Caco-2 (cell line): Measurements from ENCODE around the gene SMIM33. TPM values are rescaled to one million over a fixed set of nuclear protein-coding genes. Genes with fewer than 3 reads are reported as not detected.

ENCODE experiments used
- BruUV-seq: library from RNA; stranded (reverse); fragments of 400-500 nt; replicated peaks from 2 replicates; lab custom pipeline; 2021; lab: Mats Ljungman, UMichigan
- CTCF ChIA-PET: fragments of 300-600 bp; sonication (Branson Sonifier 250); formaldehyde crosslinking; loops from one replicate; lab custom pipeline; 2022; ENCODE audit warnings: antibody characterized with exemption; lab: Charles Lee
- POLR2A ChIA-PET: fragments of 300-600 bp; sonication (Branson Sonifier 250); formaldehyde crosslinking; loops from one replicate; lab custom pipeline; 2022; ENCODE audit warnings: antibody characterized with exemption; lab: Charles Lee
- DNase-seq, 2 experiments: peaks; one replicate each; pipeline versions ENCODE4 v3.0.0 to v3.0.0-alpha.2; 2020 to 2022
- H3K27me3 ChIP-seq: replicated peaks from 2 replicates; pipeline ENCODE4 v1.6.0; 2011; ENCODE audit warnings: low read length; ENCODE audit not compliant: control insufficient read depth, insufficient read depth
- H3K36me3 ChIP-seq: 2 replicates; pipeline ENCODE4 v1.5.1; 2011; ENCODE audit warnings: low read length; ENCODE audit not compliant: control insufficient read depth, insufficient read depth
- H3K4me1 ChIP-seq: fragments of 250-450 bp; sonication (Bioruptor Pico); 2 replicates; pipeline ENCODE4 v1.5.1; 2020; ENCODE audit warnings: mild to moderate bottlenecking
- H3K4me3 ChIP-seq: 2 replicates; pipeline ENCODE4 v1.5.1; 2011; ENCODE audit warnings: low read depth, mild to moderate bottlenecking, control low read depth, low read length
- H3K9me3 ChIP-seq: fragments of 250-450 bp; sonication (Bioruptor Pico); 2 replicates; pipeline ENCODE4 v1.5.1; 2020; ENCODE audit warnings: mild to moderate bottlenecking, moderate library complexity
- H3K27ac Mint-ChIP-seq: one replicate; pipeline ENCODE4 v1.8.0; 2022; ENCODE audit warnings: mixed read lengths; ENCODE audit not compliant: unreplicated experiment
- H3K27me3 Mint-ChIP-seq: one replicate; pipeline ENCODE4 v1.8.0; 2022; ENCODE audit warnings: mixed read lengths; ENCODE audit not compliant: insufficient read depth, unreplicated experiment
- H3K36me3 Mint-ChIP-seq: one replicate; pipeline ENCODE4 v1.8.0; 2022; ENCODE audit warnings: mild to moderate bottlenecking, mixed read lengths; ENCODE audit not compliant: insufficient read depth, unreplicated experiment
- H3K4me1 Mint-ChIP-seq: one replicate; pipeline ENCODE4 v1.8.0; 2022; ENCODE audit warnings: low read depth, mixed read lengths; ENCODE audit not compliant: unreplicated experiment
- H3K4me3 Mint-ChIP-seq: one replicate; pipeline ENCODE4 v1.8.0; 2022; ENCODE audit warnings: mild to moderate bottlenecking, moderate library complexity, mixed read lengths; ENCODE audit not compliant: unreplicated experiment
- H3K9me3 Mint-ChIP-seq: one replicate; pipeline ENCODE4 v1.8.0; 2022; ENCODE audit warnings: mixed read lengths; ENCODE audit not compliant: unreplicated experiment
- CTCF ChIP-seq, 2 experiments: fragments of 200-600 bp in 1 of 2; IDR thresholded peaks; 1 replicate in 1 of 2; 2 replicates in 1 of 2; pipeline versions ENCODE4 v1.5.1 to v1.8.0; 2011 to 2022; ENCODE audit warnings: antibody characterized with exemption in 1 of 2, control low read depth in 1 of 2, inconsistent platforms in 1 of 2, low read depth in 1 of 2, low read length in 1 of 2, mild to moderate bottlenecking in 1 of 2, moderate library complexity in 1 of 2; ENCODE audit not compliant: insufficient read depth in 1 of 2, severe bottlenecking in 1 of 2, unreplicated experiment in 1 of 2
- intact Hi-C: fragments of 100-400 bp; cut with micrococcal nuclease; formaldehyde crosslinking; loops from one replicate; pipeline ENCODE4 v1.10.0; 2022; ENCODE audit not compliant: unreplicated experiment
- total RNA-seq: library from RNA; stranded (reverse); gene quantifications from 2 replicates; pipeline ENCODE4 v1.2.3, GENCODE V29; 2022

The SMIM33 gene
- total RNA-seq, 1 experiment from 2014 or later = not detected

GRCh38 chr5:139426203-139426885 is 44.5 kb upstream of the SMIM33 start:
- intact Hi-C loops = no loop called here
- ChIA-PET CTCF (no interaction called here), POLR2A (no interaction called here)
- no peaks in the 10 kb centered on the region for H3K27me3 Mint-ChIP-seq
- Histone ChIP-seq H3K4me1 (peaks cover 3% of the 10 kb centered on the region), H3K9me3 (no peaks in the 10 kb centered on the region), H3K27me3 (no peaks in the 10 kb centered on the region), H3K36me3 (no peaks in the 10 kb centered on the region), H3K4me3 (no peak overlapping the region)
- no peak for DNase-seq
- no peak overlapping the region for H3K27ac Mint-ChIP-seq
- H3K9me3 Mint-ChIP-seq = no peaks in the 10 kb centered on the region
- no TSS peak for BruUV-seq
- H3K4me1 Mint-ChIP-seq = peaks cover 9% of the 10 kb centered on the region
- peaks cover 8% of the 10 kb centered on the region for H3K36me3 Mint-ChIP-seq
- H3K4me3 Mint-ChIP-seq = no peak overlapping the region
- TF ChIP-seq CTCF (IDR thresholded peaks at IDR 0.05; ENCODE audit: insufficient read depth in 1 of 2, low read depth in 1 of 2, low read length in 1 of 2, severe bottlenecking in 1 of 2, unreplicated experiment in 1 of 2) = no peak

GRCh38 chr5:139430015-139430414 is 40.8 kb upstream of the SMIM33 start:
- Mint-ChIP-seq H3K27ac (no peak overlapping the region), H3K4me3 (no peak overlapping the region), H3K4me1 (peaks cover 6% of the 10 kb centered on the region), H3K36me3 (no peaks in the 10 kb centered on the region), H3K9me3 (no peaks in the 10 kb centered on the region), H3K27me3 (no peaks in the 10 kb centered on the region)
- intact Hi-C loops = no loop called here
- POLR2A ChIA-PET = interaction anchor here (1.2 kb wide), 1 partner anchor 9 kb away, joined by 8 read pairs; the partner anchor contains the start of gene DNAJC18
- no peaks in the 10 kb centered on the region for H3K9me3 ChIP-seq
- no peak for DNase-seq
- H3K27me3 ChIP-seq = no peaks in the 10 kb centered on the region
- H3K4me3 ChIP-seq = no peak overlapping the region
- H3K4me1 ChIP-seq = peaks cover 14% of the 10 kb centered on the region
- CTCF ChIA-PET = no interaction called here
- no TSS peak for BruUV-seq
- no peak for TF ChIP-seq CTCF (IDR thresholded peaks at IDR 0.05; ENCODE audit: insufficient read depth in 1 of 2, low read depth in 1 of 2, low read length in 1 of 2, severe bottlenecking in 1 of 2, unreplicated experiment in 1 of 2)
- no peaks in the 10 kb centered on the region for H3K36me3 ChIP-seq

GRCh38 chr5:139431706-139432105 is 39.1 kb upstream of the SMIM33 start:
- no peak overlapping the region for H3K27ac Mint-ChIP-seq
- no peak for DNase-seq
- peaks cover 6% of the 10 kb centered on the region for H3K4me1 Mint-ChIP-seq
- H3K4me3 ChIP-seq = no peak overlapping the region
- no peaks in the 10 kb centered on the region for H3K27me3 Mint-ChIP-seq
- no peaks in the 10 kb centered on the region for H3K36me3 Mint-ChIP-seq
- no peak overlapping the region for H3K4me3 Mint-ChIP-seq
- no TSS peak for BruUV-seq
- H3K36me3 ChIP-seq = no peaks in the 10 kb centered on the region
- peaks cover 15% of the 10 kb centered on the region for H3K4me1 ChIP-seq
- ChIA-PET POLR2A (no interaction called here), CTCF (no interaction called here)
- no peaks in the 10 kb centered on the region for H3K9me3 Mint-ChIP-seq
- intact Hi-C loops = no loop called here
- H3K27me3 ChIP-seq = no peaks in the 10 kb centered on the region
- TF ChIP-seq CTCF (IDR thresholded peaks at IDR 0.05; ENCODE audit: insufficient read depth in 1 of 2, low read depth in 1 of 2, low read length in 1 of 2, severe bottlenecking in 1 of 2, unreplicated experiment in 1 of 2) = no peak
- no peaks in the 10 kb centered on the region for H3K9me3 ChIP-seq
